Keratinocyte (primary cell): ENCODE measurements around the gene ACCS. TPM values are rescaled to one million over a fixed set of nuclear protein-coding genes. Genes with fewer than 3 reads are reported as not detected.

Experiments
- DNase-seq: peaks from one replicate; pipeline ENCODE4 v3.0.0-alpha.2; 2011; ENCODE audit warnings: low read depth, missing footprints, low spot score
- FAIRE-seq: peaks from 2 replicates; lab custom pipeline; 2011; peaks lifted over from hg19 to GRCh38; lab: Jason Lieb, UNC
- H2AFZ ChIP-seq: 2 replicates; pipeline ENCODE4 v1.6.0; 2012; ENCODE audit warnings: low read length, control low read depth, inconsistent platforms; ENCODE audit not compliant: control insufficient read depth
- H3K27ac ChIP-seq: 2 replicates; pipeline ENCODE4 v1.5.1; 2011; ENCODE audit warnings: low read length; ENCODE audit not compliant: control insufficient read depth, insufficient read depth
- H3K27me3 ChIP-seq: 3 replicates; pipeline ENCODE4 v1.6.0; 2011; ENCODE audit warnings: low read length; ENCODE audit not compliant: control insufficient read depth, insufficient read depth; ENCODE audit errors: extremely low read depth
- H3K36me3 ChIP-seq, 2 experiments: 2 replicates in 1 of 2; 3 replicates in 1 of 2; pipeline ENCODE4 v1.5.1; 2011; ENCODE audit warnings: low read length in 2 of 2, mild to moderate bottlenecking in 1 of 2; ENCODE audit not compliant: control insufficient read depth in 2 of 2, insufficient read depth in 2 of 2; ENCODE audit errors: extremely low read depth in 1 of 2
- H3K4me1 ChIP-seq: 3 replicates; pipeline ENCODE4 v1.5.1; 2011; ENCODE audit warnings: low read length; ENCODE audit not compliant: control insufficient read depth, insufficient read depth; ENCODE audit errors: extremely low read depth
- H3K4me2 ChIP-seq: 3 replicates; pipeline ENCODE4 v1.6.0; 2011; ENCODE audit warnings: low read depth, low read length; ENCODE audit not compliant: control insufficient read depth, insufficient read depth; ENCODE audit errors: extremely low read depth
- H3K4me3 ChIP-seq, 3 experiments: fragments of 200-600 bp in 1 of 3; sonication (generic) in 1 of 3; 2 replicates in 2 of 3; 3 replicates in 1 of 3; pipeline ENCODE4 v1.5.1; 2011 to 2016; ENCODE audit warnings: low read length in 3 of 3, mild to moderate bottlenecking in 3 of 3, control low read depth in 2 of 3, inconsistent platforms in 1 of 3, low read depth in 1 of 3, mixed read lengths in 1 of 3, mixed run types in 1 of 3, moderate library complexity in 1 of 3; ENCODE audit not compliant: control insufficient read depth in 2 of 3, insufficient read depth in 2 of 3; ENCODE audit errors: extremely low read depth in 1 of 3
- H3K79me2 ChIP-seq: 2 replicates; pipeline ENCODE4 v1.6.0; 2012; ENCODE audit warnings: low read length; ENCODE audit not compliant: control insufficient read depth, insufficient read depth
- H3K9ac ChIP-seq: 3 replicates; pipeline ENCODE4 v1.6.0; 2011; ENCODE audit warnings: low read length; ENCODE audit not compliant: control insufficient read depth, insufficient read depth; ENCODE audit errors: extremely low read depth
- H3K9me1 ChIP-seq: 3 replicates; pipeline ENCODE4 v1.6.0; 2011; ENCODE audit warnings: low read length; ENCODE audit not compliant: control insufficient read depth, insufficient read depth; ENCODE audit errors: extremely low read depth
- H3K9me3 ChIP-seq: 2 replicates; pipeline ENCODE4 v1.5.1; 2012; ENCODE audit warnings: low read depth, low read length; ENCODE audit not compliant: control insufficient read depth
- H4K20me1 ChIP-seq: 3 replicates; pipeline ENCODE4 v1.6.0; 2011; ENCODE audit warnings: low read length; ENCODE audit not compliant: control insufficient read depth, insufficient read depth; ENCODE audit errors: extremely low read depth
- CTCF ChIP-seq, 3 experiments: IDR thresholded peaks in 1 of 3; conservative IDR thresholded peaks in 1 of 3; optimal IDR thresholded peaks in 1 of 3; 2 replicates in 2 of 3; 3 replicates in 1 of 3; pipeline versions ENCODE3 to v1.5.1; 2011; ENCODE audit warnings: low read length in 3 of 3, mild to moderate bottlenecking in 3 of 3, moderate library complexity in 2 of 3, control low read depth in 1 of 3, inconsistent platforms in 1 of 3; ENCODE audit not compliant: insufficient read depth in 2 of 3; ENCODE audit errors: extremely low read depth in 1 of 3
- EZH2 ChIP-seq: IDR thresholded peaks from one replicate; pipeline ENCODE4 v1.6.1; 2012; ENCODE audit warnings: inconsistent platforms, mild to moderate bottlenecking, low read length, moderate library complexity
- dilution Hi-C: fragments of 300-500 bp; cut with MboI; formaldehyde crosslinking; loops from one replicate; pipeline ENCODE4 v1.7.0; 2020; ENCODE audit warnings: low sequenced_read_pairs; ENCODE audit not compliant: extremely low pct_ligation_motif_present
- polyA plus RNA-seq, 5 experiments: library from polyadenylated mRNA; depleted of rRNA in 3 of 5; stranded (reverse) in 3 of 5; stranded (forward) in 1 of 5; unstranded in 1 of 5; fragments of >200 nt; gene quantifications; 1 replicate in 1 of 5; 2 replicates in 3 of 5; 3 replicates in 1 of 5; pipeline versions ENCODE4 v1.2.1 to v1.2.3, GENCODE V29; 2011 to 2012; ENCODE audit warnings: missing spikeins in 2 of 5, low read depth in 1 of 5, low replicate concordance in 1 of 5

Gene ACCS
- polyA plus RNA-seq, 1 donor (not counting 4 experiments of a cell fraction or from before 2014, with no cell fraction given): 4.1 TPM

- no peak for FAIRE-seq
- H3K27ac ChIP-seq: no peak overlapping the region
- H3K9me3 ChIP-seq: no peaks in the 10 kb centered on the region
- H3K9me1 ChIP-seq: no peaks in the 10 kb centered on the region
- dilution Hi-C loops: no loop called here
- H3K27me3 ChIP-seq: no peaks in the 10 kb centered on the region
- no peak overlapping the region for H3K4me3 ChIP-seq
- H3K4me2 ChIP-seq: no peak overlapping the region
- H3K9ac ChIP-seq: no peak overlapping the region
- no peak for DNase-seq
- H2AFZ ChIP-seq: no peak overlapping the region
- no peaks in the 10 kb centered on the region for H3K79me2 ChIP-seq
- H3K4me1 ChIP-seq: peaks cover 5% of the 10 kb centered on the region
- H4K20me1 ChIP-seq: no peaks in the 10 kb centered on the region
- TF ChIP-seq CTCF (optimal IDR thresholded peaks at IDR 0.05 in 1 of 3, IDR thresholded peaks at IDR 0.05 in 1 of 3, conservative IDR thresholded peaks at IDR 0.05 in 1 of 3; ENCODE audit: extremely low read depth in 1 of 3, insufficient read depth in 2 of 3, low read length in 3 of 3): no peak
- TF ChIP-seq EZH2: no peak
- no peaks in the 10 kb centered on the region for H3K36me3 ChIP-seq
These were observed 2.1 kb downstream of the ACCS start for GRCh38 chr11:44068180-44068579.

GRCh38 chr11:44071157-44071556 is 5.1 kb downstream of the ACCS start:
- H3K36me3 ChIP-seq: peaks cover 0 to 1% of the 10 kb centered on the region in 2 experiments
- no peak for FAIRE-seq

More at GRCh38 chr11:44071157-44071556, 5.1 kb downstream of the ACCS start:
- Histone ChIP-seq H3K9ac (no peak overlapping the region), H2AFZ (no peak overlapping the region), H3K4me2 (no peak overlapping the region), H3K4me3 (no peak overlapping the region), H3K9me1 (no peaks in the 10 kb centered on the region), H3K79me2 (no peaks in the 10 kb centered on the region), H3K4me1 (peaks cover 5% of the 10 kb centered on the region), H3K27ac (no peak overlapping the region), H3K9me3 (no peaks in the 10 kb centered on the region), H4K20me1 (no peaks in the 10 kb centered on the region), H3K27me3 (no peaks in the 10 kb centered on the region)
- TF ChIP-seq CTCF (optimal IDR thresholded peaks at IDR 0.05 in 1 of 3, IDR thresholded peaks at IDR 0.05 in 1 of 3, conservative IDR thresholded peaks at IDR 0.05 in 1 of 3; ENCODE audit: extremely low read depth in 1 of 3, insufficient read depth in 2 of 3, low read length in 3 of 3): no peak
- TF ChIP-seq EZH2: no peak
- DNase-seq: no peak
- dilution Hi-C loops: no loop called here
